ENCODE data around the gene PLD4.
A peak's percentile ranks its signal among the peaks of the same experiment; 100 is the strongest.

The PLD4 gene, protein sequence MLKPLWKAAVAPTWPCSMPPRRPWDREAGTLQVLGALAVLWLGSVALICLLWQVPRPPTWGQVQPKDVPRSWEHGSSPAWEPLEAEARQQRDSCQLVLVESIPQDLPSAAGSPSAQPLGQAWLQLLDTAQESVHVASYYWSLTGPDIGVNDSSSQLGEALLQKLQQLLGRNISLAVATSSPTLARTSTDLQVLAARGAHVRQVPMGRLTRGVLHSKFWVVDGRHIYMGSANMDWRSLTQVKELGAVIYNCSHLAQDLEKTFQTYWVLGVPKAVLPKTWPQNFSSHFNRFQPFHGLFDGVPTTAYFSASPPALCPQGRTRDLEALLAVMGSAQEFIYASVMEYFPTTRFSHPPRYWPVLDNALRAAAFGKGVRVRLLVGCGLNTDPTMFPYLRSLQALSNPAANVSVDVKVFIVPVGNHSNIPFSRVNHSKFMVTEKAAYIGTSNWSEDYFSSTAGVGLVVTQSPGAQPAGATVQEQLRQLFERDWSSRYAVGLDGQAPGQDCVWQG

GRCh38 chr14:104924421-104925213 is at the start of gene PLD4:
Gene PLD4, plus strand, starts transcription at chr14:104924879. Its CDS starts 2,262 bp downstream, at chr14:104927141.
- Histone ChIP-seq H3K27me3 (ENCODE audit: control insufficient read depth, insufficient read depth, low read length) (no peaks in the 10 kb centered on the region), H3K36me3 (ENCODE audit: control insufficient read depth, insufficient read depth, low read length) (no peaks in the 10 kb centered on the region), H3K4me1 (ENCODE audit: control insufficient read depth, insufficient read depth, low read length) (no peaks in the 10 kb centered on the region), H3K27ac (ENCODE audit: low read depth, low read length) (no peak within 1 kb of the TSS), H3K9ac (ENCODE audit: low read length) (no peak within 1 kb of the TSS), H3K4me3 (ENCODE audit: low read length) (peak within 1 kb of the TSS; percentile 15)

- Histone ChIP-seq H3K36me3 (ENCODE audit: control insufficient read depth, insufficient read depth, low read length) (peaks cover 9% of the 10 kb centered on the region), H3K27me3 (ENCODE audit: control insufficient read depth, insufficient read depth, low read length) (no peaks in the 10 kb centered on the region), H3K4me3 (ENCODE audit: low read length) (no peak overlapping the region), H3K27ac (ENCODE audit: low read depth, low read length) (no peak overlapping the region), H3K4me1 (ENCODE audit: control insufficient read depth, insufficient read depth, low read length) (no peaks in the 10 kb centered on the region), H3K9ac (ENCODE audit: low read length) (no peak overlapping the region)
Observed at GRCh38 chr14:104875412-104875751, 49.3 kb upstream of the PLD4 start.

- H3K9ac ChIP-seq (ENCODE audit: low read length): no peak overlapping the region
- H3K4me1 ChIP-seq (ENCODE audit: control insufficient read depth, insufficient read depth, low read length): no peaks in the 10 kb centered on the region
- H3K27ac ChIP-seq (ENCODE audit: low read depth, low read length): no peak overlapping the region
- H3K27me3 ChIP-seq (ENCODE audit: control insufficient read depth, insufficient read depth, low read length): no peaks in the 10 kb centered on the region
- peaks cover 12% of the 10 kb centered on the region for H3K36me3 ChIP-seq (ENCODE audit: control insufficient read depth, insufficient read depth, low read length)
- no peak overlapping the region for H3K4me3 ChIP-seq (ENCODE audit: low read length)
Observed at GRCh38 chr14:104875811-104876210, 48.9 kb upstream of the PLD4 start.

GRCh38 chr14:104876251-104876699 is 48.4 kb upstream of the PLD4 start:
- no peak overlapping the region for H3K9ac ChIP-seq (ENCODE audit: low read length)
- peaks cover 12% of the 10 kb centered on the region for H3K36me3 ChIP-seq (ENCODE audit: control insufficient read depth, insufficient read depth, low read length)
- H3K27ac ChIP-seq (ENCODE audit: low read depth, low read length): no peak overlapping the region
- H3K4me1 ChIP-seq (ENCODE audit: control insufficient read depth, insufficient read depth, low read length): no peaks in the 10 kb centered on the region
- no peak overlapping the region for H3K4me3 ChIP-seq (ENCODE audit: low read length)
- H3K27me3 ChIP-seq (ENCODE audit: control insufficient read depth, insufficient read depth, low read length): no peaks in the 10 kb centered on the region

DNA sequence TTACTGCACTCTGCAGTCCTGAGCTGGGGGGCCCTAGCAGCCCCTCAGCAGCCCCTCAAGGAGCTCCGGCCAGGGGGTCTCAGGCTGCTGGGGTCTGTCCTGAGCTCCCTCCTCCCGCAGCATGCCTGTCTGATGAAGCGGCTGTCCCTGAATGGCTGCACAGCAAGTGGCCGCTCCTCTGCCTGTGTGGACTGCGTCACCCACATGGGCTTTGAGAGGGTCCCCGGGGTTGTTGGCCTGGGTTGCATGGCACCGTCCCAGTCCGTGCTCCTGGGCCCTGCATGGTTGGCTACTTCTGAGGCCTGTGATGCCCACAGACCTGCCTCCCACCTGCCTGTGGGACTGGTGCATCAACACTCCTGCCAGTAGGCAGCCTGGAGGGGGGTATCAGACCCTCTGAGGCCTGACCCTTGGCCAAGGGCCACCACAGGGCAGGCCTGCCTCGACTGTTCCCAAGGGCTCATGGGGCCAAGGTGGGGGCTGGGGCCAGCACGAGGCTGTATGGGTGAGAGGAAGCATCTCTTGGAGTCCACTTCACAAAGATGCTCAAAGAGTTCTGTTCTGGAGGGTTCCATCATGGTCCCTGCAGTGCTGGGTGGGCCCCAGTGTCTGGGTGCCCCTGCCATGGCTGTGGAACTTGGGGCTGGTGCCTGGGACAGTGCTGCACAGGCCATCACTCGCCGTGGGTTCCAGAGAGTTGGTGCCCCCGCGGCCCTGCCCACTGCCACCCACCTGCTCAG is 47.4 kb upstream of the PLD4 start:
- Histone ChIP-seq H3K9ac (ENCODE audit: low read length) (no peak overlapping the region), H3K4me1 (ENCODE audit: control insufficient read depth, insufficient read depth, low read length) (no peaks in the 10 kb centered on the region), H3K27ac (ENCODE audit: low read depth, low read length) (no peak overlapping the region), H3K27me3 (ENCODE audit: control insufficient read depth, insufficient read depth, low read length) (no peaks in the 10 kb centered on the region), H3K36me3 (ENCODE audit: control insufficient read depth, insufficient read depth, low read length) (peaks cover 12% of the 10 kb centered on the region), H3K4me3 (ENCODE audit: low read length) (no peak overlapping the region)

- H3K27ac ChIP-seq (ENCODE audit: low read depth, low read length): no peak overlapping the region
- H3K9ac ChIP-seq (ENCODE audit: low read length): no peak overlapping the region
- no peaks in the 10 kb centered on the region for H3K27me3 ChIP-seq (ENCODE audit: control insufficient read depth, insufficient read depth, low read length)
- H3K36me3 ChIP-seq (ENCODE audit: control insufficient read depth, insufficient read depth, low read length): peaks cover 10% of the 10 kb centered on the region
- no peak overlapping the region for H3K4me3 ChIP-seq (ENCODE audit: low read length)
- no peaks in the 10 kb centered on the region for H3K4me1 ChIP-seq (ENCODE audit: control insufficient read depth, insufficient read depth, low read length)
Observed at GRCh38 chr14:104877806-104878550, 46.7 kb upstream of the PLD4 start.

DNA sequence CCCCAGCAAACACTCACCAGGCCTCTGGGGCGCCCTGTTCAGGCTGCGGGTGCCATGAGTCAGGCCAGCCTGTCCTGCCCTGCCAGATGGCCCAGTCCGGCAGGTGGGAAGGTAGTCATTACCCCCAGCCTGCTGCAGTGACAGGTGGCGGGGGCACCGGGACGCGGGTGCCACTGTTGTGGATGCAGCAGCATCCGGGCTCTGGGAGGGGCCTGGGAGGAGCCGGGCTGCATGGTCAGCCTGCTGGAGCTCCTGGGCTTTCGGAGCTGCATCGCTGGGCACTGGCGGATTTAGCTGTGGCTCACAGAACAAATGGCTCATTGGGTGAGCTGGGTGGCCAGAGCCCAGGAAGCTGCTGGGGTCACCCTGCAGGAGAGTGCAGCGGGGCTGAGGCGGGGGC is 46.1 kb upstream of the PLD4 start:
- H3K4me1 ChIP-seq (ENCODE audit: control insufficient read depth, insufficient read depth, low read length): no peaks in the 10 kb centered on the region
- H3K4me3 ChIP-seq (ENCODE audit: low read length): no peak overlapping the region
- H3K27me3 ChIP-seq (ENCODE audit: control insufficient read depth, insufficient read depth, low read length): no peaks in the 10 kb centered on the region
- no peak overlapping the region for H3K9ac ChIP-seq (ENCODE audit: low read length)
- peaks cover 10% of the 10 kb centered on the region for H3K36me3 ChIP-seq (ENCODE audit: control insufficient read depth, insufficient read depth, low read length)
- H3K27ac ChIP-seq (ENCODE audit: low read depth, low read length): no peak overlapping the region

GRCh38 chr14:104879201-104879982 is 45.3 kb upstream of the PLD4 start:
- H3K27ac ChIP-seq (ENCODE audit: low read depth, low read length): no peak overlapping the region
- no peaks in the 10 kb centered on the region for H3K27me3 ChIP-seq (ENCODE audit: control insufficient read depth, insufficient read depth, low read length)
- H3K9ac ChIP-seq (ENCODE audit: low read length): no peak overlapping the region
- H3K4me1 ChIP-seq (ENCODE audit: control insufficient read depth, insufficient read depth, low read length): no peaks in the 10 kb centered on the region
- H3K4me3 ChIP-seq (ENCODE audit: low read length): no peak overlapping the region
- H3K36me3 ChIP-seq (ENCODE audit: control insufficient read depth, insufficient read depth, low read length): peaks cover 10% of the 10 kb centered on the region

DNA sequence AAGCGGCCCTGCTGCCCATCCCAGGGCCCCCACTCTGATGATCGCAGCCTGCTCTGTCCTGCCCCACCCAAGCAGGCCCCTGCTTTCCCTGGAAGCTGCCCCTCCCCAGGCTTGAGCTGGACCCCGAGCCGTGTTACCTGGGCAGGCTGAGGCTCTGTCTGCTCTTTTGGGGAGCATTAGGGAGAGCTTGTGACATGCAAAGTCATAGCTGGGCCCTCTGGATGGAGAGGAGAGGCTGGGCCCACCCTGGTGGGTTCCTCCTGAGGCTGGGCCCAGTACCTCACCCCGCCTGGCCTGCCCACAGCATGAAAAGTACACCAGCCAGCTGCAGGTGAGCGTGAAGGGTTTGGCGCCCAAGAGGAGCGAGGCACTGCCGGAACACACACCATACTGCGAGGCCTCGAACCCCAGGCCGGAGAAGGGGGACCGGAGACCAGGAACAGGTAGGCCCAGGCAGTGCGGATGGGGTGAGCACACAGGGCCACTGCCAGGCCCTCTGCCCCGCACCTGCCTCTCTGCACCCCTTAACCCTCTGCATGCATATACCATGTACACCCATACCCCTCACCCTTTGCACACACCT is 44.6 kb upstream of the PLD4 start:
- Histone ChIP-seq H3K36me3 (ENCODE audit: control insufficient read depth, insufficient read depth, low read length) (peaks cover 10% of the 10 kb centered on the region), H3K9ac (ENCODE audit: low read length) (no peak overlapping the region), H3K27me3 (ENCODE audit: control insufficient read depth, insufficient read depth, low read length) (no peaks in the 10 kb centered on the region), H3K4me3 (ENCODE audit: low read length) (no peak overlapping the region), H3K27ac (ENCODE audit: low read depth, low read length) (no peak overlapping the region), H3K4me1 (ENCODE audit: control insufficient read depth, insufficient read depth, low read length) (no peaks in the 10 kb centered on the region)

- Histone ChIP-seq H3K4me1 (ENCODE audit: control insufficient read depth, insufficient read depth, low read length) (no peaks in the 10 kb centered on the region), H3K36me3 (ENCODE audit: control insufficient read depth, insufficient read depth, low read length) (peaks cover 10% of the 10 kb centered on the region), H3K27ac (ENCODE audit: low read depth, low read length) (no peak overlapping the region), H3K4me3 (ENCODE audit: low read length) (no peak overlapping the region), H3K27me3 (ENCODE audit: control insufficient read depth, insufficient read depth, low read length) (no peaks in the 10 kb centered on the region), H3K9ac (ENCODE audit: low read length) (no peak overlapping the region)
Observed at GRCh38 chr14:104880584-104881210, 44.0 kb upstream of the PLD4 start.
